ENCODE data around the gene MED27. TPM values are rescaled to one million over a fixed set of nuclear protein-coding genes. Genes with fewer than 3 reads are reported as not detected.

Gene MED27
- total RNA-seq, 2 experiments from 2014 or later: 22.7 to 23.3 TPM

GRCh38 chr9:131951155-131951554 lies 128.5 kb downstream of the MED27 start:
- no peak overlapping the region for H3K27ac Mint-ChIP-seq
- CTCF ChIA-PET: interaction anchor here (1.5 kb wide), 1 partner anchor 11 kb away, joined by 5 read pairs; no protein-coding TSS in a partner anchor
- no peak for DNase-seq
- H3K4me3 Mint-ChIP-seq: no peak overlapping the region
- no peaks in the 10 kb centered on the region for H3K4me1 Mint-ChIP-seq
- no peaks in the 10 kb centered on the region for H3K36me3 Mint-ChIP-seq (ENCODE audit: low read depth)
- POLR2A ChIA-PET: no interaction called here
- H3K27me3 Mint-ChIP-seq: no peaks in the 10 kb centered on the region
- H3K9me3 Mint-ChIP-seq: no peaks in the 10 kb centered on the region

GRCh38 chr9:131950487-131950886 lies 129.2 kb downstream of the MED27 start:
- Mint-ChIP-seq H3K36me3 (ENCODE audit: low read depth) (no peaks in the 10 kb centered on the region), H3K4me1 (no peaks in the 10 kb centered on the region), H3K4me3 (no peak overlapping the region), H3K27me3 (no peaks in the 10 kb centered on the region), H3K9me3 (no peaks in the 10 kb centered on the region), H3K27ac (no peak overlapping the region)
- CTCF ChIA-PET: no interaction called here
- POLR2A ChIA-PET: no interaction called here
- DNase-seq: no peak

DNA sequence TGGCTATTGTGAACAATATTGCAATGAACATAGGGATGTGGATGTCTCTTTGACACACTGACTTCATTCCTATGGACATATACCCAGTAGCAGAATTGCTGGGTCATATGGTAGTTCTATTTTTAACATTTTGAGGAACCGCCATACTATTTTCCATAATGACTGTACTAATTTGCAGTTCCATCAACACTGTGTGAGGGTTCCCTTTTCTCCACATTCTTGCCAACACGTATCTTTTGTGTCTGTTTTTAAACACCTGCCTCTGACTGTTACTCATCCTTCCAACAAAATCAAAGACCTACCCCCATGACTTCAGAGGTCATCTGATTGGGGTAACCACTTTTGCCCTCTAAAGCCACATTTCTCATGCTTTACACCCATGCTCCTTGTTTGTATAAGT lies 133.5 kb downstream of the MED27 start:
- POLR2A ChIA-PET: no interaction called here
- H3K4me3 Mint-ChIP-seq: no peak overlapping the region
- H3K9me3 Mint-ChIP-seq: no peaks in the 10 kb centered on the region
- no peaks in the 10 kb centered on the region for H3K4me1 Mint-ChIP-seq
- no peak overlapping the region for H3K27ac Mint-ChIP-seq
- no peak for DNase-seq
- no peaks in the 10 kb centered on the region for H3K27me3 Mint-ChIP-seq
- CTCF ChIA-PET: no interaction called here
- H3K36me3 Mint-ChIP-seq (ENCODE audit: low read depth): no peaks in the 10 kb centered on the region

DNA sequence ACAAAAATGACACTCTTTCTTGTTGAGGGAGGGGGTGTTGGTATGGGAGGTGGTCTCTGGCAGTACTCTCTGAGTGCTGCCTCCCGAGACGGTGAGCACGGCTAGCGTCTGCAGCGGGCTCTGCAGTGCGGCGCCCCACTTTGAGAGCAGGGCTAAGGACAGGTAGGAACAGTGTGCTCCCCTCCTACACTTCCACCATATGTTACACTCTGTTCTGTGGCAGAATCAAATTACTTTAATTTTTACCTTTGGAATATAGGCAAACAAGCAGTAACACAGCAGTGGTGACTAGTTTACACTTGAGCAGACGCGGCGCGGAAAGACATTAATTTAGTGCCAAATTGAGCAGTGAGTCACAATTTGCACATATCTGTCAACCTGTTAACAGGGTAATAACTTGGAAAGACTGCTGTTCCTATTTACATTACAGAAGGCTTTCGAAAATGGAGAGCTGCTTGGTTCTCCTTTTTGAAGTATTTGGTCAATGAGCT lies 136.3 kb downstream of the MED27 start:
- H3K27ac Mint-ChIP-seq: no peak overlapping the region
- no peak overlapping the region for H3K4me3 Mint-ChIP-seq
- H3K4me1 Mint-ChIP-seq: no peaks in the 10 kb centered on the region
- ChIA-PET POLR2A (no interaction called here), CTCF (interaction anchor here (1.3 kb wide), 1 partner anchor 119 kb away, joined by 3 read pairs; no protein-coding TSS in a partner anchor)
- no peak for DNase-seq
- H3K27me3 Mint-ChIP-seq: no peaks in the 10 kb centered on the region
- H3K36me3 Mint-ChIP-seq (ENCODE audit: low read depth): no peaks in the 10 kb centered on the region
- no peaks in the 10 kb centered on the region for H3K9me3 Mint-ChIP-seq

DNA sequence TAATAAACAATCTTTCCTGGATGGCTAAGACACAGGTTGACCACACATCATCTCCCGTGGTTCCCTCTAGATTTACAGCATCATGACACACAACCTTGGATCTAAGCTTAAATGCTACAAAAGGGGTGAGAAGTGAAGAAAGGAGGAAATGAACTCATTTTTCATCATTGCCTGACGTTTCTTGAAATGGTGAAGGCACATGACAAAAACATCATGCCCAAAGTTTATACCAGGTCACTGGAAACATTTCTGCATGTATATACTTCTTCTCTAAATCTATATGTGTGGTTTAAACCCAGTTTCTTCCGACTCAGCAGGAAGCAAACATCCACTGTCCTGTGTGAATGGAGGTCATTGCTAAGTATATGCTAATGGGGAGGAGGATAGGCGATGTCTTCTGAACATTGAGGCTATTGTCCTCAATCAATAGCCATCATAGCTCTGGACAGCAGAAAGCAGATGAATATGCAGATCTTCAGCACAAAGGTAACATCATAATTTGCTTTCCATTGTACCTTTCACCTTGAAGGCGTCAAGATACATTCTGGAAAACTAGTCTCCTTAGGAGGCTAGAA lies 137.4 kb downstream of the MED27 start:
- Mint-ChIP-seq H3K27ac (no peak overlapping the region), H3K4me1 (no peaks in the 10 kb centered on the region), H3K36me3 (ENCODE audit: low read depth) (peaks cover 3% of the 10 kb centered on the region), H3K9me3 (no peaks in the 10 kb centered on the region), H3K27me3 (no peaks in the 10 kb centered on the region), H3K4me3 (no peak overlapping the region)
- no peak for DNase-seq
- ChIA-PET POLR2A (no interaction called here), CTCF (interaction anchor here (1.3 kb wide), 1 partner anchor 120 kb away, joined by 3 read pairs; no protein-coding TSS in a partner anchor)

DNA sequence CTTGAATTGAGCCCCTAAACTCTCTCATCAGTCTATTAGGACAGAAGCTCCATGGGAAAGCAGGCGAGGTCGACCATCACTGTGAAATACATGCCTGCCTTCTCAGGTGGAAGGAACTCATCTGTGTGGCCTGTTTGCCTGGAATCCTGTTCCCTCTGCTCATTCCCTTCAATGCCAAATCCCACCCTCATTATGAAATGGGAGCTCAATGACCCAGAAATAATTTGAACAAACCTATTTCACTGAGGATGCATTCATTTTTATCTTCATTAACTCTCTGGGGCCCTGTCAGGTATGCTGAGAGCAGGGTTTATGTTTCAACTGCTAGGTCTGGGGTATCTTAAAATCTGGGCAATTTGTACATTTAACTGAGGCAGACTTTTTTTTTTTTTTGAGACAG lies 142.2 kb downstream of the MED27 start:
- Mint-ChIP-seq H3K4me1 (no peaks in the 10 kb centered on the region), H3K36me3 (ENCODE audit: low read depth) (peaks cover 4% of the 10 kb centered on the region), H3K9me3 (peaks cover 2% of the 10 kb centered on the region), H3K4me3 (no peak overlapping the region), H3K27me3 (no peaks in the 10 kb centered on the region), H3K27ac (no peak overlapping the region)
- CTCF ChIA-PET: no interaction called here
- POLR2A ChIA-PET: no interaction called here
- DNase-seq: no peak

GRCh38 chr9:131936929-131937328 lies 142.7 kb downstream of the MED27 start:
- ChIA-PET CTCF (no interaction called here), POLR2A (no interaction called here)
- H3K36me3 Mint-ChIP-seq (ENCODE audit: low read depth): peaks cover 5% of the 10 kb centered on the region
- H3K9me3 Mint-ChIP-seq: peaks cover 2% of the 10 kb centered on the region
- H3K4me3 Mint-ChIP-seq: no peak overlapping the region
- no peaks in the 10 kb centered on the region for H3K27me3 Mint-ChIP-seq
- H3K27ac Mint-ChIP-seq: no peak overlapping the region
- no peaks in the 10 kb centered on the region for H3K4me1 Mint-ChIP-seq
- no peak for DNase-seq

DNA sequence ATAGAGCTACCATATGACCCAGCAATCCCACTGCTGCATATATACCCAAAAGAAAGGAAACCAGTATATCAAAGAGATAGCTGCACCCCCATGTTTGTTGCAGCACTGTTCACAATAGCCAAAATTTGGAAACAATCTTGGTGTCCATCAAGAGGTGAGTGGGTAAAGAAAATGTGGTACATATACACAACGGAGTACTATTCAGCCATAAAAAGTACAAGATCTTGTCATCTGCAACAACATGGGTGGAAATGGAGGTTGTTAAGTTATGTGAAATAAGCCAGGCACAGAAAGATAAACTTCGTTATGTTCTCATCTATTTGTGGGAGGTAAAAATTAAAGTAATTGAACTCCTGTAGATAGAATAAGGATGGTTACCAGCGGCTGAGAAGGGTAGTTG lies 145.0 kb downstream of the MED27 start:
- Mint-ChIP-seq H3K9me3 (peaks cover 2% of the 10 kb centered on the region), H3K27ac (no peak overlapping the region), H3K36me3 (ENCODE audit: low read depth) (peaks cover 5% of the 10 kb centered on the region), H3K4me3 (no peak overlapping the region), H3K27me3 (no peaks in the 10 kb centered on the region), H3K4me1 (no peaks in the 10 kb centered on the region)
- DNase-seq: no peak
- ChIA-PET CTCF (interaction anchor here (0.6 to 1.0 kb wide), 2 partner anchors 349 to 877 kb away, joined by 3 read pairs; no protein-coding TSS in a partner anchor), POLR2A (no interaction called here)

- ChIA-PET POLR2A (no interaction called here), CTCF (no interaction called here)
- H3K4me3 Mint-ChIP-seq: no peak overlapping the region
Observed at GRCh38 chr9:131927091-131927490, 152.6 kb downstream of the MED27 start.

DNA sequence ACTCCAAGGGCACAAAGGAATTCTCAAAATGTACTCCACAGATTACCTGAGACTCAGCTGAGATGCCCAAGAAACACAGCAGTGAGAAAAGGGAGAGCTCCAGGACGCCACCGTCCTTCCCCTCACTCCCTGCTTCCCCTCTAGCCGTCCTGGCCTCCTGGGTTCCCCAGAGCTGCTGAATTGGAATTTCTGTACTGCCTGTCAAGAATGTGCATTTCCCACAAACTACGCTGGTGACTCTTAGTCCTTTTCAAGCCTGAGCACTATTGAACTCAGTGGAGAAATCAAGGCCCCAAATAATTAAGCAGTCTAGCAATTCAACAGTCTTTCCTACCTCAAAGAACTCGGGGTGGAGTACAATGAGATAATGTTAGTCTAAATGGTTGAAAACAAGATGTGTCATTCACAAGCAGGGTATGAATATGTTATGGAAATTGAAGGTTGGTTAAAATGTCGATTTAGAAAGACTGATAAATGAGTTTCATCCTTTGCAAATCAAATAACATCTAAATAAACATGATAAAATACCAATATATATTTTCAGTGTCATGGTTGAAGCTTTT lies 153.2 kb downstream of the MED27 start:
- CTCF ChIA-PET: no interaction called here
- no peak for DNase-seq
- peaks cover 6% of the 10 kb centered on the region for H3K4me1 Mint-ChIP-seq
- POLR2A ChIA-PET: no interaction called here
- H3K27ac Mint-ChIP-seq: no peak overlapping the region
- H3K4me3 Mint-ChIP-seq: no peak overlapping the region
- no peaks in the 10 kb centered on the region for H3K9me3 Mint-ChIP-seq
- H3K27me3 Mint-ChIP-seq: no peaks in the 10 kb centered on the region
- H3K36me3 Mint-ChIP-seq (ENCODE audit: low read depth): peaks cover 2% of the 10 kb centered on the region

More at GRCh38 chr9:131927091-131927490, 152.6 kb downstream of the MED27 start:
- DNase-seq: no peak
- H3K27ac Mint-ChIP-seq: no peak overlapping the region
- peaks cover 6% of the 10 kb centered on the region for H3K4me1 Mint-ChIP-seq
- no peaks in the 10 kb centered on the region for H3K27me3 Mint-ChIP-seq
- H3K36me3 Mint-ChIP-seq (ENCODE audit: low read depth): no peaks in the 10 kb centered on the region
- H3K9me3 Mint-ChIP-seq: no peaks in the 10 kb centered on the region

DNA sequence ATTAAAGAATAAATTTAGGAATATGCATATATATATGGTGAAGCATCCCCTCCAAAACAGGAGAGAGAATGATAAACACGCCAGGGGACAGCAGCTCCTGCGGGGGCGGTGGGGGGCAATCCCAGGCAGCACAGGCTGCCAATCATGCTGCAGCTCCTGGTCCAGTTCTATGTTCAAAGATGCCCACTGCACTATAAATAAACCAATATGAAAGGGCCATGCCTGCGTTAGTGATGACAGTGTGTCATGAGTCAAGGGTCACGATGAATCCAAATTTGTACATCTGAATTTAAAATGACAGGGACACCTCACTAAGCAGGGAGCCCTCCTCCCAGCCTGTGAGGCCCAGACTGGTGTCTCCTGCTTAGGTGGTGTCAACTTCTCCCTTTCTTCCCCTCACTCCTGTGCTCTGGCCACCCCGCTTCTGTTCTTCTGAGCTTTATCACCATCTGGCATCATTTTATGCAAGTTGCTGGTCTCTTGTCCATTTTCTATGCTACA lies 153.9 kb downstream of the MED27 start:
- CTCF ChIA-PET: interaction anchor here (0.6 kb wide), 2 partner anchors 180 to 1672 kb away, joined by 5 read pairs; no protein-coding TSS in a partner anchor
- H3K27ac Mint-ChIP-seq: no peak overlapping the region
- peaks cover 6% of the 10 kb centered on the region for H3K4me1 Mint-ChIP-seq
- no peaks in the 10 kb centered on the region for H3K27me3 Mint-ChIP-seq
- peaks cover 2% of the 10 kb centered on the region for H3K36me3 Mint-ChIP-seq (ENCODE audit: low read depth)
- DNase-seq: no peak
- H3K4me3 Mint-ChIP-seq: no peak overlapping the region
- no peaks in the 10 kb centered on the region for H3K9me3 Mint-ChIP-seq
- POLR2A ChIA-PET: no interaction called here

- POLR2A ChIA-PET: no interaction called here
Observed at GRCh38 chr9:131923766-131924165, 155.9 kb downstream of the MED27 start.

GRCh38 chr9:131923132-131923671 lies 156.5 kb downstream of the MED27 start:
- H3K27ac Mint-ChIP-seq: no peak overlapping the region
- POLR2A ChIA-PET: no interaction called here
- H3K4me3 Mint-ChIP-seq: no peak overlapping the region
- DNase-seq: no peak
- H3K36me3 Mint-ChIP-seq (ENCODE audit: low read depth): peaks cover 2% of the 10 kb centered on the region
- H3K27me3 Mint-ChIP-seq: no peaks in the 10 kb centered on the region
- peaks cover 6% of the 10 kb centered on the region for H3K4me1 Mint-ChIP-seq
- CTCF ChIA-PET: no interaction called here
- H3K9me3 Mint-ChIP-seq: no peaks in the 10 kb centered on the region

More at GRCh38 chr9:131923766-131924165, 155.9 kb downstream of the MED27 start:
- DNase-seq: no peak
- H3K36me3 Mint-ChIP-seq (ENCODE audit: low read depth): peaks cover 2% of the 10 kb centered on the region
- H3K27ac Mint-ChIP-seq: no peak overlapping the region
- H3K27me3 Mint-ChIP-seq: no peaks in the 10 kb centered on the region
- peaks cover 6% of the 10 kb centered on the region for H3K4me1 Mint-ChIP-seq
- no peak overlapping the region for H3K4me3 Mint-ChIP-seq
- CTCF ChIA-PET: no interaction called here
- H3K9me3 Mint-ChIP-seq: no peaks in the 10 kb centered on the region

Measured in activated CD4-positive, alpha-beta T cell treated with anti-CD3 and anti-CD28 coated beads, Interleukin-2, amount 10 ng/mL, durations not matched to agents 7 days and 5 days (primary cell).